HG03025 (cell line): Measurements from ENCODE around the gene BAG1.

Experiments used
- ATAC-seq: cut with Tn5 transposase; IDR thresholded peaks from one replicate; pipeline ENCODE4 v1.9.1; 2021; ENCODE audit warnings: mild to moderate bottlenecking, moderate library complexity; ENCODE audit not compliant: unreplicated experiment, low FRiP score

The BAG1 gene

DNA sequence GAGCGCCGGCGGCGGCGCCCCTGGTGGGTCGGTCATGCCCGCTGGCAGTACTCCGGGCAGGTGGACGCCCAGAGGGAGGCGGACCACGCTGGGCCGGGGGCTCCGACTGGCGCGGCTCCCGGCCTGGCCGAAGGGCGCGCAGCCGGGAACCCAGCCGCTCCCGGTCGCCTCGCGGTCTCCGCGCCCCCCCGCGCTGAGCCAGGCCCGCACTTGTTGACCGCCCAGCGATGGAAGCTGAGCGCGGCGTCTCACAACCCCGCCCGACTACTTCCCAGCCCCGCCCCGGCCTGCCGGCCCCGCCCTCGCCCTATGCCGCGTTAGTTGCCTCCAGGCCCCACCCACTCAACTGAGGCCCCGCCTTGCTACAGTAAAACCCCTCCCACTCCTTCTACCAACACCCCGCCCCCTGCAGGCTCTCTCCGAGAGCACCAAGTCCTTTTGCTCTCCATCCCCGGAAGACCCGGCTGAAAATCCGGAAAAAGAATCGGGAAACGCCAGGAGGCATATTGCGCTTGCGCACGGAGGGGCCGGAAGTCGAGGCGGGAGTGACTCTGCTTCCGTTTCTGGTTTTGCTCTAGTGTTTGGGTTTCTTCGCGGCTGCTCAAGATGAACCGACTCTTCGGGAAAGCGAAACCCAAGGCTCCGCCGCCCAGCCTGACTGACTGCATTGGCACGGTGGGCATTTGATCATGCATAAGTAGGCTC lies at the start of gene BAG1, which contains the start of gene CHMP5:
Gene BAG1 (minus strand): TSS at position 236 of the 705 bp plus-strand sequence.
Gene CHMP5 (plus strand): TSS at position 577 of the 705 bp plus-strand sequence. CDS start 30 bp downstream, at position 607.
- ATAC-seq = peak; percentile 79

DNA sequence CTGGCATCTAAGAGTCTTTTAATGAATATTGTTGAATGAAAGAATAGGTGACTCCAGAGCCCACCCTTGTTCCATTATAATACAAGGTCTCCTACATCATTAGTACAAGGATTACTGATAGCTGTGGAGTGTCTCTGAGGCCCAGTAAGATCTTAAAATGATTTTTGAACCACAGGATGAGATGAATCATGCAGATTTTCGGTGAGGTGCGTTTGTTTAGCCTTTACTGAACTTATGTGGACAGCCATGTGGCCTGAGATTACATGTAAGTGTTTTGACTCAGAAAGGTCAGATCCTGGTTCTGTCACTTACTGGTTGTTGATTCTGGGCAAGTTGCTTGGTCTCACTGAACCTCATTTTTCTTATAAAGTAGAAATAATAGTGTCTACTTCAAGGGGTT lies 47.4 kb upstream of the BAG1 start:
- no peak for ATAC-seq

DNA sequence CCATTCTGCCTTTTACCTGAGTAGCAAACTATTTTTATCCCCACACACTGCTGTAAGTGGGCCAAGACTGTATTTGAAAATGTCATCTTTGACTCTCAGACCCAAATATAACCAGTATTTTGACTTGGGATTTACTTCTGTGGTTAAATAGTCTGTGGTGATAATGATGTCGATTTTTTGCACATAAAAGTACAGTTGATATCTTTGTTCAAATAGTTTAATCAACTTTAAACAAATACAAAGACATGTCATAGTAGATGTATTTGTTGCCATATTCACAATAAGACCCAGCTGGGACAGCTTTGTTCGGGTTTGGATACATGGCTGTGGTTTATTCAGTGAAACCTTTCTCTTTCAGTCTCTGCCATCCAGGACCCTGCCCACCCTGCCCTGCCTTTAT lies 46.2 kb upstream of the BAG1 start:
- ATAC-seq = no peak

DNA sequence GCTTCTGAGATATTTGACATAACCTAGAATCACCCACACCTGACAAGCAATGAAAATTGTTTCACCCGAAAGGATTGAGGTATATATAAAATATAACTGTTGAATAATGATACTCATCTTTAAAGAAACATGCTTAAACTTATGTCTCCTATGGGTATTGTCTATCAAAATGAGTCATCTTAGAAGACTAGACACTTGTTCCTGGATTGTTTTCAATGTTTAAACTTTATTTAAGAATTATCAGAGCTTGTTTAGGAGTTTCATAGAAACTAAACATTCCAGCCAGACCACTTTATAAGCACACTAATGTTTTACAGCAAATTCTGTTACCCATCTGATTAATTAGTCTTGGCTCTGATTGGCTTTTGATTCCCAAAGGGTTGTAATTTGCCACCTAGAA lies 45.4 kb upstream of the BAG1 start:
- ATAC-seq = no peak

DNA sequence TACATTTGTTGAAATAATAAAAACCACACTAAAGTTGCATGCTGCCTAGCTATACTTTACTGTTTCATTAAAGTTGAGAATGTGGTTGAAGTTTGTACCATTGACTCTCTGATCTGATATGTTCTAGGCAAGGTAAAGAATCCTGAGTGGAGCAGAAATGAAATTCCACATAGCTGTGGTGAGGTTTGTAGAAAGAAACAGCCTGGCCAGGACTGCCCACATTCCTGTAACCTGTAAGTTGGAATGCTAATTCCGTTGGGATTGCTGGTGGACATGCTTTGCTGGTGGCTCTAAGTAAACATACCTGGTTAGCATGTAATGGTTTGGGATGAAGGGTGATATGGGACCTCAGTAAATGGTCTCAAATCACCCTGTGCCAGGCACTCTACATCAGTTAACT lies 42.6 kb upstream of the BAG1 start:
- ATAC-seq = no peak

DNA sequence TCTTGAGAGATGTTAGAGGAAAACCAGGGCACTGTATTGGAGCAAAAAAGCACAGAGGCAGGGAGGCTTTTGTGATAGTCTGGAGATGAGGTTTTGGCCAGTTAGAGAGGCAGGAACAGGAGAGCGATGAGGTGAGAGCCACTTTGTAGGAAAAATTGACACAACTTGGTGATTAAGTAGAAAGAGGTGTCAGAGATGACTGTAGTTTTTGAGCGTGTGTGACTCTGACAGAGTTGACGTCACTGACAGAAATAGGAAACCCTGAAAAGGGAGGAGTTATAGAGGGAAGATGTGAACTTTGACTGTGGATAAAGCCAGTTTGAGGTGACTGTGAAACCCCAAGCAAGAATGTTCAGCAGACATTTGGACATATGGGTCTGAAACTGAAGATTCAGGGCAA lies 41.5 kb upstream of the BAG1 start:
- no peak for ATAC-seq

DNA sequence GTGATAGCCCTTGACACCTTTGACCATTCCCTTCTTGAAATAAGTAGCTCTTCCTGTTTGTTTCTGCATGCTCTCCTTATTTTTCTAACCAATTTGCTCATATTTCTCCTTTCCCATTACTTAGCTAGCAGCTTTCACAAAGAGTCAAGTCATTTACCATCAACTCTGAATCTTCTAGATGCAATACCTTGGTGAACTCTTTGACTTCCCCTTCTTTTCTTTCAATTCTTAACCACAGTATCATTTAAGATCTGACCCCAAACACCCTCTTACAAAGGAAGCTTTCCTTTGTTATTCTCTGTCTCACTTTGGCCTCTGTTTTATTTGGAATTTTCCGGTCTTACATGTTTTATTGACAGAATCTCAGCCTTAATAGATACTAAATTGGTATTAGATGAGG lies 39.9 kb upstream of the BAG1 start:
- no peak for ATAC-seq

DNA sequence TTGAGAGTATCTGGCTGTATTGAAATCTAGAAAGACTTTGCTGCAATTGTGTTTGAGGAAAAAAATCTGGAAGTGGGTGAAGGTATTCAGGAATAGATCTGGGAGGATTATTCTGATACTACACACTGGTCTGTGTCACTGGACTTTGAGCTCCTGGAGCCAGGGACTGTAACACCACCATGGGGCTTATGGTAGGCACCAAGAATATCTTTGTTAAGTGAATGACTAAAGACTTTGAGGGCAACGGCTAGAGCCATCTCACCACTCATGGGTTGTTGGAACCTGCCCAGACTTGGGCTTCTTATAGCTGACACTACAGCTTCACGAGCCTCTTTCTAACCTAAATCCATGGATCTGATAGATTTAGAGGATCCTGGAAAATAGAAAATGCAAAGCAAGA lies 36.0 kb upstream of the BAG1 start:
- ATAC-seq = no peak

DNA sequence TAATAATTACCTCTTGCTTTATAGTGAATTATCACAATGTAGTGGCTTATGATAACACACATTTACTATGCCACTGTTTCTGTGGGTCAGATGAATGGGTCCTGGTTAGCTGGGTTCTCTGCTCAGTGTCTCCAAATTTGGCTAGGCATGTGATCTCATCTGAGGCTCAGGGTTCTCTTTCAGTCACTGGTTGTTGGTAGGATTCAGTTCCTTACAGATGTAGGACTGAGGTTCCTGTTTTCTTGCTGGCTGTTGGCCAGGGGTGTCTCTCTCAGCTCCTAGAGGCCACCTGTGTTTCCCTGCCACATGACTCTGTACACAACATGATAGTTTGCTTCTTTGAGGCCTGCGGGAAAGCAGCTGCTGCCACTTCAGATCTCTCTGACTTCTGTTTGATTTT lies 32.9 kb upstream of the BAG1 start:
- peak; percentile 89 for ATAC-seq

DNA sequence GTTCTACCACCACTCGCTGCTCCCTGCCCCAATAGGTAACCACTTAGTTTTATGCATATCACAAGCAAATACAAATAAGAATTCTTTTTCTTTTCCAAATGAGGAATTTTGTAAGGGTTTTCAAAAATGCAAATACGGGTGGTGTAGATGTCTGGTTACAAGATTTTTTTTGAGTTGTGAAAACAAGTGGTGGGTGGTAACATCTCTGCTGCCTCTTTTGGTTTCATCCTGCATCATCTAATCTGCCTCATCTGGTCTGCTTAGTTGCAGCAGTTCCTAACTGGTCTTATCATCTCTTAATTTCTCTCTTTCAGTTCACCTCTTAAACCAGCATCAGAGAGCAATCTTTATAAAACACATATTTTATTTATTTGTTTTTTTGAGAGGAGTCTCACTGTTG lies 31.1 kb upstream of the BAG1 start:
- ATAC-seq = peak; percentile 36

DNA sequence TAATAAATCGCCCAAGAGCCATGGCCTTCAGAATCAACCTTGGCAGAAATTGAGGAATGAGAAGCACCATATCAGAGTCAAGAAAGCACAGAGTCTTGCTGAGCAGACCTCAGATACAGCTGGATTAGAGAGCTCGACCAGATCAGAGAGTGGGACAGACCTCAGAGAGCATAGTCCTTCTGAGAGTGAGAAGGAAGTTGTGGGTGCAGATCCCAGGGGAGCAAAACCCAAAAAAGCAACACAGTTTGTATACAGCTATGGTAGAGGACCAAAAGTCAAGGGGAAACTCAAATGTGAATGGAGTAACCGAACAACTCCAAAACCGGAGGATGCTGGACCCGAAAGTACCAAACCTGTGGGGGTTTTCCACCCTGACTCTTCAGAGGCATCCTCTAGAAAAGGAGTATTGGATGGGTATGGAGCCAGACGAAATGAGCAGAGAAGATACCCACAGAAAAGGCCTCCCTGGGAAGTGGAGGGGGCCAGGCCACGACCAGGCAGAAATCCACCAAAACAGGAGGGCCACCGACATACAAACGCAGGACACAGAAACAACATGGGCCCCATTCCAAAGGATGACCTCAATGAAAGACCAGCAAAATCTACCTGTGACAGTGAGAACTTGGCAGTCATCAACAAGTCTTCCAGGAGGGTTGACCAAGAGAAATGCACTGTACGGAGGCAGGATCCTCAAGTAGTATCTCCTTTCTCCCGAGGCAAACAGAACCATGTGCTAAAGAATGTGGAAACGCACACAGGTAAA lies 30.3 kb upstream of the BAG1 start:
- no peak for ATAC-seq

DNA sequence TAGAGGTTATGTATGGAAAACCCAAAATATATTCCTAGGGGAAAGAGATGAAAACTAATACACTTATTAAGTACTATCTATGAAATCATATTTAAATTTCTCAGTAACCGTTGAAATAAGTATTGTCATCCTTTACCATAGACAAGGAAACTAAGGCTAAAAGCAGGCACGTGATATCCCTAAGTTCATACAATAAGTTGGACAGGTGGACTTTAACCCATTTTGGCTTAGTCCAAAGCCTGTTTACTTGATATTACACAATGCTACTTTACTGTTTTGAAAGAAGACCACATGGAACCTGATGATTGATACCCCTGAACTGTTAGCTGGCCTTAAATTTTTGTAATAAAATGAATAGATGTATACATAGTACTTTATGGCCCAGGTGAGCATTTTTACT lies 29.3 kb upstream of the BAG1 start:
- no peak for ATAC-seq

DNA sequence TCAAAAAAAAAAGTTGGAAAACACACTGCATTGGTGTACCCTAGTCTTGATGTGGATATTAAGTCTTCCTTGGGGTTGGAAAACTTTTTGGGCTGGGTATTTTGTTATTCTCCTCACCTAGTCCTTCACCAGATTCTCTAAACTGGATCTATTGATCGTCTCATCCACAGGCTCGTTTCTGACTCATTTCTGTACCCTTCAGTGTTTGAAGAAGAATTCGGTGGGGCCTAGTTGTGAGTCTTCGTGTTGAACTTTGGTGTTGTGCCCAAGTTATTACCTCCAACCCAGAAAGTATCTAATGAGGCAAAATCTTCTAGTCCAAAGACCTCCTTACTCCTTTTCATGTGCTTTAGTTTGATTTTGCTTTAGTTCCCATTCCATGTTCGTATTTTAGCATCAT lies 27.4 kb upstream of the BAG1 start:
- no peak for ATAC-seq

DNA sequence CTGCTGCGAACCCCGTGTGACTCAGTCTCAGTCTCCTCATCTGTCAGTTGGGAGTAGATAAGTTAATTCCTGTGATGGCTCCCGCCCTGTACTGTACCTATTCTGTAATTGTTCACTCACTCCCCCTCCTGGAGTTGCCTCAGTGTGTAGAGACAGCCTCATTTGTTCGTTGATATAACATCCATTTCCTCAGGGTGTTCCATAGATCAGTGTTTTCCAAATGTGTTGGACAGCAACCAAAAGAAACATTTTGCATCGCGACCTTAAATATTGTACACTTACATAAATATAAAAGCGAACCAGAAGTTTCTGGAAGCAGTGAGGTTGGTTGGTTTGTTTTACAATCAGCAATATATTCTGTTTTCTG lies 26.5 kb upstream of the BAG1 start:
- ATAC-seq = peak; percentile 1

DNA sequence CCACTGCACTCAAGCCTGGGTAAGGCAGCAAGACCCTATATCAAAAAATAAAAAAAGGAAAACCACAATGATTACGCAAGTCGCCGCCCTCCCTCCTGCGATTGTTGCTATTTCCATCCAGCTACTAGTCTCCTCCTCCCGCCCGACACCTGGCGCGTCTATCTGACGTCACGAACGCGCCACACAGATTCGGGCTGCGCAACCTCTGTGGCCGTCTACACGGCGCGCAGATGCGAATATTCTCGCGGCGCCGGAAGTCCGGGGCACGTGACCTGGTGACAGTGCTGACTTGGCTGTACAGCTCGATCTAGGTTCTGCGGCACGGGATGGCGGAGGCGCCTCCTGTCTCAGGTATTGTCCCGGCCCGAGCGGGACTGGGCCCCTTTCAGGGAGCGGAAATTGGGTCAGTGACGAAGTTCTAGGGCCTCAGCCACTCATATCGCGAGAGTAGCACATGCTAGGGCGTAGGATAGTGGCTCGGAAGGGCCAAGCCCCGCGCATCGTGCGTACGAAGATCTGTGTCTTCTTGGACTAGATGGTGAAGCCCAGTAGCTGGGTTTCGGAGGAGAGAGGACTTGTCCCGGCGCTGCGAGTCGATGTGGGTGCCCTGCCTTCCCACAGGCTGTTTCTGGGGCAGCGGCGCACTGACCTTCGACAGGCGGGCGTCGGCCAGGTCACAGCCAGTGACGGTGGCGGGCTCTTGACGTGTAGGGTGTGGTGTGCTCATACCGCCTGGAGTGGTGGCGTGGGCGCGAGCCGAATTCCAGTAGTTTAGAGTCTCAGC lies 25.9 kb upstream of the BAG1 start, which contains the start of gene NFX1:
Gene NFX1 (plus strand): TSS at position 270 of the 784 bp plus-strand sequence. CDS start 57 bp downstream, at position 327.
- peak; percentile 85 for ATAC-seq

DNA sequence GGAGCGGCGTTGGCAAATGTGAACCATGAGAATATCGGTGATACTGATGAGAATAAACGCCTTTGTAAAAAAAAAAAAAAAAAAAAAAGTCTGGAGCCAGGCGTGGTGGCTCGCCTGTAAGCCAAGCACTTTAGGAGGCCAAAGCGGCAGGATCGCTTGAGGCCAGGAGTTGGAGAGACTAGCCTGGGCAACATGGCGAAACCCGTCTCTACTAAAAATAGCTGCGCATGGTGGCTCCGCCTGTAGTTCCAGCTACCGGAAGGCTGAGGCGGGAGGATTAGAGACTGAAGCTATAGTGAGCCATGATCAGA lies 25.4 kb upstream of the BAG1 start:
- peak; percentile 34 for ATAC-seq

DNA sequence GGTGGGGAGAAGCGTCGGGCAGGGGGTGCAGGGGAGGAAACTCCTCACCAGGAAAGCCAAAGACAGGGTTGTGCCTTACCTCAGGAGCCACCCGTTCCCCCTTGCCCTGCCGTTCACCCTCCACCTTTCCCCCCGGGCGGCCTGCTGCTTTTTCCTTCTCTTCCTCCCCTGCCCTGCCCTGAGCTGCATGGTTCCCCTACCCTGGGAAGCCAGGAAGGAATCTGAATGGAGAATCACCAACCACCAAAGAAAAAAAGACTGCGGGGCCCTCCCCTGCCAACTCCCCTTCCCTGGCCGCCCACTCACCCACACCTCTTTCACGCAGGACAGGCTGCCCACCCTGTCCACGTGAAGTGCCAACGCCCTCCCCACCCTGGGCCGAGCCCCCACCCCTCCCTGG lies 25.0 kb upstream of the BAG1 start:
- ATAC-seq = no peak

DNA sequence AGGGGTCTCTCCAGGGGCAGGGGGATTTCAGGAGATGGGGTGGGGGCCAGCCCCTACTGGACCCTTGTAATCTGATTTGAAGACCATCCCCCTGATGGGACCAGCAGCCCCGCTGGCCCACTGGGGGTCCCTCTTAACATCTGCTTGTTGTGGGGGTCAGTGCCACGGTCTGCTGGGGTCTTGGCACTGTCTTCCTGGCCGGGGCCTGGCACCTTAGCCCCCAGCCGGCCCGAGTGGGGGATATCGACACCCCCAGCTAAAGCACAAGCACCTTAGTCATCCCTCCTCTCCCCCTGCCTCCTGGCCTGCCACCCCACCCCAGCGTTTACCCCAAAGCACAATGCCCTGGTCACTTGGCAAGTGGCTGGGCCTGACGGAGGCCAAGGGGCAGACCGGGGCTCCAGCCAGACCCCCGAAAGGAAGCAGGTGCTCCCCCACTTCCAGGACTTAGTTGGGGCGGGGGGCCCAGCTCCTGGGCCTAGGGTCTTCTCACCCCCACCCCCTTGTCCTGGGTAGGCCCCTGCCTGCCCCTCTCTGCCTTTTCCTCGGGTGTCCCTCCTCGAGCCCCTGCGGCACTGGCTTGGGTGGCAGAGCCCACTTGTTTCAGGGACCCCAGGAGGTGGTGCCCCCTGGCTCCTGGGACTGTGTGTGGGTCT lies 24.4 kb upstream of the BAG1 start:
- ATAC-seq = no peak

DNA sequence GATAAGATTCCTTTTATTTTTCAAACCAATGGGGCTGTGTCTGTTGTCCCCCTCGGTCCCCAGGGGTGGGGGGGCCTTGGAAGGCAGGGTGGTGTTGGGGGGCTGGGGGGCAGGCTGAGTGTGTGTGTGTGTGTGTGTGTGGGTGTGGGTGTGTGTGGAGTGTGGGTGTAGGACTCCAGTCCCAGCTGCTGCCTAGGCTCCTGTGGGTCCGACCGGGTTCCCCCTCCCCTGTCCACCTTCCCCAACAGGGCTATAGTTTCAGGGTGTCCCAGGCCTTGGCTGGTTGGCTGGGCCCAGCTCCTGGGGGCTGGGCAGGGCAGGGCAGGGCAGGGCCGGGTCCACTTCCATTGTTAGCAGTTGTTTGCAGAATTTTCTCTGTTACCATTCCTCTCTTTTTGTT lies 23.7 kb upstream of the BAG1 start:
- ATAC-seq = no peak

DNA sequence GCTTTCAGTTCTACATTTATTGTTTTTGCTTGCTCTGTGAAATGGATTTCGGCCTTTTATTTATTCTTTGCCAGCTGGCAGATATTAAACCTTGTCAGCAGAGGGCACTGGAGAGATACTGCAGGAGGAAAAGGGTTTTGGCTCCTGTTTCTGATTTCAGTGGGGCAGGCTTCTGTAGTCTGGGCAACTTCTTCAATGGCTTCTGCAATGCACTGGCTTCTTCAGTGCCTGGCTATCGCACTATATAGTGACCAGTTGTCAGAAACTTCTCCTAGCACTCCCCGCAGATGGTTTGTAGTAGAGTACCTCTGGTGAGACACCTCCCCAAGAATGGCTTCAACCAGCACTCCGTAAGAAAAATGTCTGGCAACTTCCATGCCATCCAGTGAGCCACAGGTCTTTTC lies 22.6 kb upstream of the BAG1 start:
- ATAC-seq = no peak

DNA sequence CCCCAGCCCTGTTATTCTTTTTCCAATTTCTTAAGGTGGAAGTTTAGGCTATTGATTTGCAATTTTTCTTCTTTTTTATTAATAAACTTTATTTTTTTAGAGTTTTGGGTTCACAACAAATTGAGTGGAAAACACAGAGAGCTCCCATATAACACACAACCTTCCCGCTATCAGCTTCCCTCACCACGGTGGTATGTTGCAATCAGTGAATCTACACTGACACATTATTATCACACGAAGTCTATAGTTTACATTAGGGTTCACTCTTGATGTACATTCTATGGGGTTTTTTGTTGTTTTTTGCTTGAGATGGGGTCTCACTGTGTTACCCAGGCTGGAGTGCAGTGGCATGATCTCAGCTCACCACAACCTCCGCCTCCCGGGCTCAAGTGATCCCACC lies 21.0 kb upstream of the BAG1 start:
- ATAC-seq = no peak
